ENCODE measurements around the gene NUMA1.

DNA sequence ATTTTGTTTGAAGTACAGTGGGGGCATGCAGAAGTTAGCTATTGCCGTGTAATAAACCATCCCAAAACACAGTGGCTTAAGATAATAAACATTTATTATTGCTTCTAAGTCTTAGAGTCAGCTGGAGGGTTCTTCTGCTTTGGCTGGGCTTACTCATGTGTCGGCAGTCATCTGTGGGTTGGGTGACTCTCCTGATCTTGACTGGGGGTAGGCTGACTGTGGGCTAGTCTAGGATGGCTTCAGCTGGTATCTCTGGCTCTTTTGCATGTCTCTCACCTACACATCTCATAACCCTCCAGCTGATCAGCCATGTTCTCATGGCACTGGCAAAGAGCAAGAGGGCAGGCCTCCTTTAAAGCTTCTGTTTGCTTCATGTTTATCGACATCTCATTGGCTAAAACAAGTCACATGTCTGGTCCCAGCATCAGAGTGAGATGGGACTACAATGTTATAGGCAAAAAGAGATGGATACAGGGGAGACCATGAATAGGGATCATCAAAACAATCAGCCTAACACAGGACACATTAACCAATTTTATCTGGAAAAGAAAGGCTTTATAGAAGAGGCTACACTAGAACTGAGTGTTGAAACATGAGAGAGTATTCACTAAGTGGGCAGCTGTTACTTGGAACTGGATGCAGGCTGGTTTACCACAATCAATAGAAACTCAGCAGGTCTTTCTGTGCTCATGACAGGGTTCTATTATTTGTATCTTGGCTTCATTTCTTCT, 5.4 kb upstream of the NUMA1 start:
- TF ChIP-seq POLR2A (IDR thresholded peaks at IDR 0.05): no peak
- TF ChIP-seq, protein P1, sequence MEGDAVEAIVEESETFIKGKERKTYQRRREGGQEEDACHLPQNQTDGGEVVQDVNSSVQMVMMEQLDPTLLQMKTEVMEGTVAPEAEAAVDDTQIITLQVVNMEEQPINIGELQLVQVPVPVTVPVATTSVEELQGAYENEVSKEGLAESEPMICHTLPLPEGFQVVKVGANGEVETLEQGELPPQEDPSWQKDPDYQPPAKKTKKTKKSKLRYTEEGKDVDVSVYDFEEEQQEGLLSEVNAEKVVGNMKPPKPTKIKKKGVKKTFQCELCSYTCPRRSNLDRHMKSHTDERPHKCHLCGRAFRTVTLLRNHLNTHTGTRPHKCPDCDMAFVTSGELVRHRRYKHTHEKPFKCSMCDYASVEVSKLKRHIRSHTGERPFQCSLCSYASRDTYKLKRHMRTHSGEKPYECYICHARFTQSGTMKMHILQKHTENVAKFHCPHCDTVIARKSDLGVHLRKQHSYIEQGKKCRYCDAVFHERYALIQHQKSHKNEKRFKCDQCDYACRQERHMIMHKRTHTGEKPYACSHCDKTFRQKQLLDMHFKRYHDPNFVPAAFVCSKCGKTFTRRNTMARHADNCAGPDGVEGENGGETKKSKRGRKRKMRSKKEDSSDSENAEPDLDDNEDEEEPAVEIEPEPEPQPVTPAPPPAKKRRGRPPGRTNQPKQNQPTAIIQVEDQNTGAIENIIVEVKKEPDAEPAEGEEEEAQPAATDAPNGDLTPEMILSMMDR (IDR thresholded peaks at IDR 0.05): no peak
